Trophoblast cell (in vitro differentiated cells and primary cell): ENCODE data around the gene MLKL.
A peak's percentile ranks its signal among the peaks of the same experiment; 100 is the strongest.

Source experiments
- DNase-seq, 2 donors: peaks; one replicate each; pipeline ENCODE4 v3.0.0-alpha.2; 2016
- H2AFZ ChIP-seq: 2 replicates; pipeline ENCODE4 v1.6.1; 2013; ENCODE audit warnings: low read length, moderate library complexity, mild to moderate bottlenecking; ENCODE audit not compliant: insufficient read depth, poor library complexity
- H2AK5ac ChIP-seq: 2 replicates; pipeline ENCODE4 v1.6.1; 2013; ENCODE audit warnings: mild to moderate bottlenecking, low read length
- H2BK120ac ChIP-seq: 2 replicates; pipeline ENCODE4 v1.6.1; 2013; ENCODE audit warnings: low read length, mild to moderate bottlenecking, moderate library complexity; ENCODE audit not compliant: insufficient read depth, poor library complexity
- H2BK12ac ChIP-seq: 2 replicates; pipeline ENCODE4 v1.6.1; 2013; ENCODE audit warnings: mild to moderate bottlenecking, low read length, moderate library complexity
- H2BK5ac ChIP-seq: 2 replicates; pipeline ENCODE4 v1.6.1; 2013; ENCODE audit warnings: low read length, low read depth, moderate library complexity, mild to moderate bottlenecking; ENCODE audit not compliant: poor library complexity
- H3K14ac ChIP-seq: 2 replicates; pipeline ENCODE4 v1.6.1; 2013; ENCODE audit warnings: mild to moderate bottlenecking, low read length
- H3K18ac ChIP-seq: 2 replicates; pipeline ENCODE4 v1.6.1; 2013; ENCODE audit warnings: mild to moderate bottlenecking, low read length
- H3K23ac ChIP-seq: 2 replicates; pipeline ENCODE4 v1.6.1; 2013; ENCODE audit warnings: low read length
- H3K27ac ChIP-seq: 2 replicates; pipeline ENCODE4 v1.5.1; 2013; ENCODE audit warnings: low read depth, mild to moderate bottlenecking, inconsistent platforms, low read length, moderate library complexity
- H3K27me3 ChIP-seq: 2 replicates; pipeline ENCODE4 v1.6.1; 2013; ENCODE audit warnings: inconsistent platforms, mild to moderate bottlenecking, low read length, moderate library complexity; ENCODE audit not compliant: insufficient read depth
- H3K36me3 ChIP-seq, 2 experiments: 1 replicate in 1 of 2; 2 replicates in 1 of 2; pipeline ENCODE4 v1.6.1; 2013; ENCODE audit warnings: low read length in 2 of 2, mild to moderate bottlenecking in 2 of 2, moderate library complexity in 1 of 2; ENCODE audit not compliant: insufficient read depth in 2 of 2, control insufficient read depth in 1 of 2
- H3K4ac ChIP-seq: 2 replicates; pipeline ENCODE4 v1.6.1; 2013; ENCODE audit warnings: low read depth, mild to moderate bottlenecking, low read length, moderate library complexity
- H3K4me1 ChIP-seq, 2 experiments: 1 replicate in 1 of 2; 2 replicates in 1 of 2; pipeline ENCODE4 v1.6.1; 2013; ENCODE audit warnings: low read length in 2 of 2, mild to moderate bottlenecking in 2 of 2, moderate library complexity in 1 of 2; ENCODE audit not compliant: insufficient read depth in 2 of 2, control insufficient read depth in 1 of 2
- H3K4me2 ChIP-seq: 2 replicates; pipeline ENCODE4 v1.6.1; 2013; ENCODE audit warnings: inconsistent platforms, mild to moderate bottlenecking, low read length, moderate library complexity
- H3K4me3 ChIP-seq: 2 replicates; pipeline ENCODE4 v1.5.1; 2013; ENCODE audit warnings: mild to moderate bottlenecking, low read depth, low read length, inconsistent platforms
- H3K79me1 ChIP-seq: one replicate; pipeline ENCODE4 v1.6.1; 2013; ENCODE audit warnings: low read length
- H3K79me2 ChIP-seq: 2 replicates; pipeline ENCODE4 v1.6.1; 2013; ENCODE audit warnings: low read length, mild to moderate bottlenecking; ENCODE audit not compliant: control insufficient read depth, insufficient read depth, poor library complexity
- H3K9ac ChIP-seq: 2 replicates; pipeline ENCODE4 v1.6.1; 2013; ENCODE audit warnings: mild to moderate bottlenecking, low read length
- H3K9me3 ChIP-seq: 2 replicates; pipeline ENCODE4 v1.6.1; 2013; ENCODE audit warnings: low read depth, mild to moderate bottlenecking, control low read depth, inconsistent platforms, low read length; ENCODE audit not compliant: insufficient read depth
- H4K12ac ChIP-seq: 2 replicates; pipeline ENCODE4 v1.6.1; 2013; ENCODE audit warnings: low read depth, mild to moderate bottlenecking, low read length, moderate library complexity
- H4K8ac ChIP-seq: 2 replicates; pipeline ENCODE4 v1.6.1; 2013; ENCODE audit warnings: low read depth, mild to moderate bottlenecking, low read length, moderate library complexity
- H4K91ac ChIP-seq: one replicate; pipeline ENCODE4 v1.6.1; 2013; ENCODE audit warnings: low read depth, mild to moderate bottlenecking, low read length, moderate library complexity
- WGBS: extraction: QIAGEN DNeasy Blood & Tissue Kit; methylation state at CpG from one replicate; pipeline ENCODE4 v1.1.7; 2013; ENCODE audit warnings: missing lambda C conversion rate; ENCODE audit not compliant: insufficient read length, insufficient coverage; ENCODE audit errors: extremely low coverage; 5-methylcytosine and 5-hydroxymethylcytosine counted together

MLKL gene

GRCh38 chr16:74626741-74627416, 73.8 kb downstream of the MLKL start:
- H3K36me3 ChIP-seq: peaks cover 43 to 74% of the 10 kb centered on the region in 2 experiments
- no peak overlapping the region for H3K4me3 ChIP-seq
- no peak overlapping the region for H3K27ac ChIP-seq
- H4K12ac ChIP-seq: no peak overlapping the region
- WGBS: no CpG with 5 or more reads among the region's 1 CpG
- H3K23ac ChIP-seq: no peak overlapping the region
- H3K9ac ChIP-seq: no peak overlapping the region
- H2BK5ac ChIP-seq: no peak overlapping the region
- no peaks in the 10 kb centered on the region for H3K79me2 ChIP-seq
- no peak for DNase-seq
- H3K4ac ChIP-seq: no peak overlapping the region
- no peaks in the 10 kb centered on the region for H3K4me1 ChIP-seq
- H3K27me3 ChIP-seq: no peaks in the 10 kb centered on the region
- H3K79me1 ChIP-seq: no peaks in the 10 kb centered on the region
- H3K4me2 ChIP-seq: no peak overlapping the region
- H4K91ac ChIP-seq: no peak overlapping the region
- no peak overlapping the region for H3K18ac ChIP-seq
- no peak overlapping the region for H4K8ac ChIP-seq
- H2BK12ac ChIP-seq: no peak overlapping the region
- no peak overlapping the region for H3K14ac ChIP-seq
- no peak overlapping the region for H2BK120ac ChIP-seq
- H3K9me3 ChIP-seq: no peaks in the 10 kb centered on the region
- no peak overlapping the region for H2AFZ ChIP-seq
- no peak overlapping the region for H2AK5ac ChIP-seq

GRCh38 chr16:74625500-74626350, 74.9 kb downstream of the MLKL start:
- no CpG with 5 or more reads among the region's 14 CpGs for WGBS
- Histone ChIP-seq H3K79me2 (no peaks in the 10 kb centered on the region), H3K9ac (no peak overlapping the region), H2BK5ac (no peak overlapping the region), H4K12ac (no peak overlapping the region), H3K23ac (no peak overlapping the region), H4K8ac (no peak overlapping the region), H2BK12ac (no peak overlapping the region), H3K27me3 (no peaks in the 10 kb centered on the region), H3K4me1 (no peaks in the 10 kb centered on the region), H3K79me1 (no peaks in the 10 kb centered on the region), H3K4ac (no peak overlapping the region), H3K14ac (no peak overlapping the region), H3K4me2 (no peak overlapping the region), H2AK5ac (no peak overlapping the region), H3K9me3 (no peaks in the 10 kb centered on the region), H3K36me3 (peaks cover 38 to 68% of the 10 kb centered on the region in 2 experiments), H2AFZ (no peak overlapping the region), H2BK120ac (no peak overlapping the region), H3K4me3 (no peak overlapping the region), H3K27ac (no peak overlapping the region), H3K18ac (no peak overlapping the region), H4K91ac (no peak overlapping the region)
- no peak for DNase-seq

GRCh38 chr16:74623839-74624235, 76.8 kb downstream of the MLKL start:
- Histone ChIP-seq H2AK5ac (no peak overlapping the region), H3K36me3 (peaks cover 28 to 60% of the 10 kb centered on the region in 2 experiments), H4K8ac (no peak overlapping the region), H2BK12ac (no peak overlapping the region), H3K27me3 (no peaks in the 10 kb centered on the region), H3K27ac (no peak overlapping the region), H3K14ac (no peak overlapping the region), H3K18ac (no peak overlapping the region), H3K4ac (no peak overlapping the region), H3K9ac (no peak overlapping the region), H4K12ac (no peak overlapping the region), H2BK5ac (no peak overlapping the region), H2BK120ac (no peak overlapping the region), H4K91ac (no peak overlapping the region), H3K79me1 (no peaks in the 10 kb centered on the region), H3K23ac (no peak overlapping the region), H3K9me3 (no peaks in the 10 kb centered on the region), H3K4me2 (no peak overlapping the region), H2AFZ (no peak overlapping the region), H3K4me3 (no peak overlapping the region), H3K79me2 (no peaks in the 10 kb centered on the region), H3K4me1 (no peaks in the 10 kb centered on the region)
- WGBS: no CpG with 5 or more reads among the region's 6 CpGs
- no peak for DNase-seq

- H3K27ac ChIP-seq: no peak overlapping the region
- no peak overlapping the region for H4K12ac ChIP-seq
- no peak overlapping the region for H2BK5ac ChIP-seq
- DNase-seq: peak; percentile 13 to 86
- no peak overlapping the region for H2AK5ac ChIP-seq
- H3K9ac ChIP-seq: no peak overlapping the region
- H3K4ac ChIP-seq: no peak overlapping the region
- no CpG with 5 or more reads among the region's 4 CpGs for whole genome bisulfite sequencing
- H3K79me1 ChIP-seq: no peaks in the 10 kb centered on the region
- no peaks in the 10 kb centered on the region for H3K9me3 ChIP-seq
- no peak overlapping the region for H3K4me3 ChIP-seq
- H4K8ac ChIP-seq: no peak overlapping the region
- H3K4me2 ChIP-seq: no peak overlapping the region
- H3K36me3 ChIP-seq: peaks cover 26 to 57% of the 10 kb centered on the region in 2 experiments
- no peak overlapping the region for H3K18ac ChIP-seq
- no peak overlapping the region for H2BK120ac ChIP-seq
- H4K91ac ChIP-seq: no peak overlapping the region
- no peaks in the 10 kb centered on the region for H3K79me2 ChIP-seq
- no peak overlapping the region for H3K14ac ChIP-seq
- no peak overlapping the region for H2AFZ ChIP-seq
- no peaks in the 10 kb centered on the region for H3K27me3 ChIP-seq
- no peaks in the 10 kb centered on the region for H3K4me1 ChIP-seq
- no peak overlapping the region for H2BK12ac ChIP-seq
- no peak overlapping the region for H3K23ac ChIP-seq
Measured at GRCh38 chr16:74623214-74623838, 77.3 kb downstream of the MLKL start.
